Astrocyte of the cerebellum (primary cell): Measurements from ENCODE around the gene DMKN.

Experiments used
- DNase-seq: peaks from one replicate; pipeline ENCODE4 v3.0.0-alpha.2; 2011; ENCODE audit warnings: low read depth
- H3K4me3 ChIP-seq: 2 replicates; pipeline ENCODE4 v1.5.1; 2011; ENCODE audit warnings: mild to moderate bottlenecking, low read depth, low read length, moderate library complexity
- CTCF ChIP-seq: IDR thresholded peaks from 2 replicates; pipeline ENCODE4 v1.5.1; 2012; ENCODE audit warnings: low read length, low read depth, moderate library complexity, mild to moderate bottlenecking; ENCODE audit errors: missing control alignments
- in situ Hi-C: cut with HindIII; loops from 2 replicates; pipeline ENCODE4 v1.10.0; 2017; ENCODE audit warnings: low sequenced_read_pairs

DMKN gene

GRCh38 chr19:35513628-35514281, at the start of gene DMKN:
DMKN (minus strand) TSS chr19:35513649; CDS start chr19:35513475, 174 bp downstream.
- TF ChIP-seq CTCF: no peak

GRCh38 chr19:35562776-35563175, 49.3 kb upstream of the DMKN start:
- no peak for TF ChIP-seq CTCF
- no peak for DNase-seq
- no peak overlapping the region for H3K4me3 ChIP-seq
- in situ Hi-C loops: no loop called here

More at GRCh38 chr19:35513628-35514281, at the start of gene DMKN:
- in situ Hi-C loops: no loop called here
- H3K4me3 ChIP-seq: no peak within 1 kb of the TSS
- DNase-seq: no peak

- TF ChIP-seq CTCF: no peak
- no peak overlapping the region for H3K4me3 ChIP-seq
- in situ Hi-C loops: no loop called here
- no peak for DNase-seq
Measured at GRCh38 chr19:35562336-35562735, 48.9 kb upstream of the DMKN start.

GRCh38 chr19:35561436-35561835, 48.0 kb upstream of the DMKN start:
- no peak for DNase-seq
- in situ Hi-C loops: no loop called here
- no peak overlapping the region for H3K4me3 ChIP-seq
- no peak for TF ChIP-seq CTCF

GRCh38 chr19:35560677-35561076, 47.2 kb upstream of the DMKN start:
- in situ Hi-C loops: no loop called here
- TF ChIP-seq CTCF: no peak
- no peak overlapping the region for H3K4me3 ChIP-seq
- DNase-seq: no peak

- no peak overlapping the region for H3K4me3 ChIP-seq
- in situ Hi-C loops: no loop called here
- DNase-seq: no peak
- no peak for TF ChIP-seq CTCF
Measured at GRCh38 chr19:35560271-35560670, 46.8 kb upstream of the DMKN start.
